ENCODE results near the gene TEX29.

The TEX29 gene

DNA sequence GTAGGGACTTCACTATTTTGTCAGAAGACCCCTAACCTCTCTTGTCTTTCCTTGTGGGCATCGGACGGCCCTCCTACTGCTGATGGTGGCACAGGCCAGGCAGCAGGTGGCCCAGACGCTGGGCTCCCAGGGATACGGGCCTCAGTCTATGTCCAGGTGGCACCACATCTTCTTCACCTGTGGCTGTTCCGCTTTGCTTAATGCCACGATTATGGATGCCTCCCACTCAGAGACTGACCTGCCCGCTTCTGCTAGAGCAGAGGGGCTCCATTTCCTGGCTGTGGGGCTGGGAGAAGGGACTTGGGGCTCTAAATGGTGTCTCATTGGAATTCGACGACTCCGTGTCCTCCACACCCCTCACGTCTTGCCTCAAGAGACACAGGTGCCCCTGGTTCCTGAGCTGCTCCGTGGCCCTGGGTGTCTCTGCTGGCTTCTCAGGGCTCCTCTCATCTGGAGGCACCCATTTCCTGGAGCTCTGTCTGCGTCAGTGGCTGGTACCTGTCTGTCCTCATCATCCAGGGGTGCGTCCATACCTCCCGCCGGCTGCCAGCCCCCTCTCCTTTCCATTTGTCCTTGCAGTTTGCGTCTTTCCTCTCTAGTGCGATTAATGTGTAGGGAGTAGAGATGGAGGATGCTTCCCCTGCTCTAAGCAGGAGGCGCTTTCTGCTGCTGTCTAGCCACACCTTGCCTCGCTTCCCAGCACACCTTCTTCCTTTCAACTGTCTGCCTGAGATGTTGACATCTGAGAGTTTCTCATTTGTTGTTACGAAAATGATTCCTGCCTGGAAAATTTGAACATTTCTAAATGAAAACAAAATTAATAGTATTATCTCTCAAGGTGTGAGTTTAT is 63.4 kb downstream of the TEX29 start:
- H3K27ac ChIP-seq = no peak overlapping the region
- peaks cover 12% of the 10 kb centered on the region for H3K9me3 ChIP-seq (ENCODE audit: severe bottlenecking)
- H3K36me3 ChIP-seq = no peaks in the 10 kb centered on the region
- H3K27me3 ChIP-seq (ENCODE audit: insufficient read depth, low read depth, severe bottlenecking) = peaks cover 84% of the 10 kb centered on the region
- TF ChIP-seq CTCF (IDR thresholded peaks at IDR 0.05; ENCODE audit: low read depth, low read length) = no peak
- no peak overlapping the region for H3K4me3 ChIP-seq (ENCODE audit: low read depth, low read length)
- no peak for DNase-seq

DNA sequence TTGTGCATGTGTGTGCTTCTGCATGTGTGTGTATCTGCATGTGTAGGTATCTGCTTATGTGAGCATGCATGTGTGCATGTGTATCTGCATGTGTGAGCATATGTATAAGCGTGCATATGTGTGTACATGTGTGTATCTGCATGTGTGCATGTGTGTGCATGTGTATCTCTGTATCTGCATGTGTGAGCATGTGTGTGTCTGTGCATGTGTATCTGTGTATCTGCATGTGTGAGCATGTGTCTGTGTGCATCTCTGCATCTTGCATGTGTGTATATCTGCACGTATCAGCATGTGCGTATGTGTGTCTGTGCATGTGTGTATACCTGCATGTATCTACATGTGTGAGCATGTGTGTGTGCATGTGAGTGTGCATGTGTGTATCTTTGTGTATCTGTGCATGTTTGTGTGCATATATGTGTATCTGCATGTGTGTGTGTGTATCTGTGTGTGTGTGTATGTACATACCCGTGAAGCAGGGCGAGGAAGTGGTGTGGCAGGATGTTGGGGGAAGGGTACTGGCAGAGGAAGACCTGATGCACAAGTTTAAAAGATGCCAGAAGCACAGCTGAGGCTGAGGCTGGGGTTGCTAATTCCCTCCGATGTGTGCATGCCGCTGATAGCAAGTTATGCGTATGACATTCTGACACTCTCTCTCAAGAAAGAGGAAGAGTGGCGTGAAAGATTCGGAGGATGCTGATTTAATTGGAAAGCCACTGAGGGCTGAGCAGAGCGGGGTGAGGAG is 64.2 kb downstream of the TEX29 start:
- peaks cover 84% of the 10 kb centered on the region for H3K27me3 ChIP-seq (ENCODE audit: insufficient read depth, low read depth, severe bottlenecking)
- TF ChIP-seq CTCF (IDR thresholded peaks at IDR 0.05; ENCODE audit: low read depth, low read length) = no peak
- H3K27ac ChIP-seq = no peak overlapping the region
- H3K4me3 ChIP-seq (ENCODE audit: low read depth, low read length) = no peak overlapping the region
- DNase-seq = no peak
- peaks cover 13% of the 10 kb centered on the region for H3K9me3 ChIP-seq (ENCODE audit: severe bottlenecking)
- H3K36me3 ChIP-seq = no peaks in the 10 kb centered on the region

GRCh38 chr13:111385183-111385857 is 64.9 kb downstream of the TEX29 start:
- Histone ChIP-seq H3K4me3 (ENCODE audit: low read depth, low read length) (no peak overlapping the region), H3K27me3 (ENCODE audit: insufficient read depth, low read depth, severe bottlenecking) (peaks cover 84% of the 10 kb centered on the region), H3K9me3 (ENCODE audit: severe bottlenecking) (peaks cover 8% of the 10 kb centered on the region), H3K27ac (no peak overlapping the region), H3K36me3 (no peaks in the 10 kb centered on the region)
- no peak for DNase-seq
- TF ChIP-seq CTCF (IDR thresholded peaks at IDR 0.05; ENCODE audit: low read depth, low read length) = no peak

- H3K27me3 ChIP-seq (ENCODE audit: insufficient read depth, low read depth, severe bottlenecking) = peaks cover 94% of the 10 kb centered on the region
- DNase-seq = no peak
- peaks cover 2% of the 10 kb centered on the region for H3K9me3 ChIP-seq (ENCODE audit: severe bottlenecking)
- H3K36me3 ChIP-seq = no peaks in the 10 kb centered on the region
- H3K27ac ChIP-seq = no peak overlapping the region
- no peak overlapping the region for H3K4me3 ChIP-seq (ENCODE audit: low read depth, low read length)
- TF ChIP-seq CTCF (IDR thresholded peaks at IDR 0.05; ENCODE audit: low read depth, low read length) = no peak
These were observed 66.8 kb downstream of the TEX29 start for GRCh38 chr13:111387026-111387871.

- Histone ChIP-seq H3K27me3 (ENCODE audit: insufficient read depth, low read depth, severe bottlenecking) (peaks cover 96% of the 10 kb centered on the region), H3K27ac (no peak overlapping the region), H3K9me3 (ENCODE audit: severe bottlenecking) (peaks cover 2% of the 10 kb centered on the region), H3K36me3 (no peaks in the 10 kb centered on the region), H3K4me3 (ENCODE audit: low read depth, low read length) (no peak overlapping the region)
- TF ChIP-seq CTCF (IDR thresholded peaks at IDR 0.05; ENCODE audit: low read depth, low read length) = no peak
- DNase-seq = no peak
These were observed 67.6 kb downstream of the TEX29 start for GRCh38 chr13:111387945-111388600.
